VCaP (cell line): Measurements from ENCODE around the gene PLEK.

ENCODE experiments used
- H3K27ac ChIP-seq: fragments of 450-650 bp; 2 replicates; pipeline ENCODE4 v1.5.1; 2017
- TF ChIP-seq, protein P1 (sequence below): fragments of 450-650 bp; conservative IDR thresholded peaks from 2 replicates; pipeline ENCODE4 v1.5.1; 2017; ENCODE audit warnings: mild to moderate bottlenecking, moderate library complexity

Gene PLEK, protein sequence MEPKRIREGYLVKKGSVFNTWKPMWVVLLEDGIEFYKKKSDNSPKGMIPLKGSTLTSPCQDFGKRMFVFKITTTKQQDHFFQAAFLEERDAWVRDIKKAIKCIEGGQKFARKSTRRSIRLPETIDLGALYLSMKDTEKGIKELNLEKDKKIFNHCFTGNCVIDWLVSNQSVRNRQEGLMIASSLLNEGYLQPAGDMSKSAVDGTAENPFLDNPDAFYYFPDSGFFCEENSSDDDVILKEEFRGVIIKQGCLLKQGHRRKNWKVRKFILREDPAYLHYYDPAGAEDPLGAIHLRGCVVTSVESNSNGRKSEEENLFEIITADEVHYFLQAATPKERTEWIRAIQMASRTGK

DNA sequence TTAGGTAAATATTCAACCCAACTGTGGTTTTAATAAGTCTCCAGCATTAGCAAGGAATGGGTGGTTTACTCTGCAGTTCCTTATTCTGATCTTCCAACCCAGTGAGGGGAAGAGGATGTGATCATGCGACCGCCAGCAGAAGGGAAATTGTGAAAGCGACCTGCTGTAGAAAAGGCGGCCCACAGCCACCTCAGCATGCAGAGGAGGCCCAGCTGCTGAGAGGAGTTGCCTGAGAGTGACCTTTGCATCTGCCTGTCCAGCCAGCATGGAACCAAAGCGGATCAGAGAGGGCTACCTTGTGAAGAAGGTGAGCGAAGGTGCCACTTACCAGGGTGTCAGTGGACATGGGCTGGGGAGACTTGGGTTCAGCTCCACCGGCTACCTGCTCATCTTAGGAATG is at the start of gene PLEK:
PLEK (plus strand) TSS at position 196 of the 400 bp plus-strand sequence; CDS start at position 266, 70 bp downstream.
- no peak within 1 kb of the TSS for H3K27ac ChIP-seq
- TF ChIP-seq, protein P1, sequence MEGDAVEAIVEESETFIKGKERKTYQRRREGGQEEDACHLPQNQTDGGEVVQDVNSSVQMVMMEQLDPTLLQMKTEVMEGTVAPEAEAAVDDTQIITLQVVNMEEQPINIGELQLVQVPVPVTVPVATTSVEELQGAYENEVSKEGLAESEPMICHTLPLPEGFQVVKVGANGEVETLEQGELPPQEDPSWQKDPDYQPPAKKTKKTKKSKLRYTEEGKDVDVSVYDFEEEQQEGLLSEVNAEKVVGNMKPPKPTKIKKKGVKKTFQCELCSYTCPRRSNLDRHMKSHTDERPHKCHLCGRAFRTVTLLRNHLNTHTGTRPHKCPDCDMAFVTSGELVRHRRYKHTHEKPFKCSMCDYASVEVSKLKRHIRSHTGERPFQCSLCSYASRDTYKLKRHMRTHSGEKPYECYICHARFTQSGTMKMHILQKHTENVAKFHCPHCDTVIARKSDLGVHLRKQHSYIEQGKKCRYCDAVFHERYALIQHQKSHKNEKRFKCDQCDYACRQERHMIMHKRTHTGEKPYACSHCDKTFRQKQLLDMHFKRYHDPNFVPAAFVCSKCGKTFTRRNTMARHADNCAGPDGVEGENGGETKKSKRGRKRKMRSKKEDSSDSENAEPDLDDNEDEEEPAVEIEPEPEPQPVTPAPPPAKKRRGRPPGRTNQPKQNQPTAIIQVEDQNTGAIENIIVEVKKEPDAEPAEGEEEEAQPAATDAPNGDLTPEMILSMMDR = no peak

- H3K27ac ChIP-seq = no peak overlapping the region
- TF ChIP-seq, protein P1 = no peak
Measured at GRCh38 chr2:68316111-68316510, 49.0 kb upstream of the PLEK start.

DNA sequence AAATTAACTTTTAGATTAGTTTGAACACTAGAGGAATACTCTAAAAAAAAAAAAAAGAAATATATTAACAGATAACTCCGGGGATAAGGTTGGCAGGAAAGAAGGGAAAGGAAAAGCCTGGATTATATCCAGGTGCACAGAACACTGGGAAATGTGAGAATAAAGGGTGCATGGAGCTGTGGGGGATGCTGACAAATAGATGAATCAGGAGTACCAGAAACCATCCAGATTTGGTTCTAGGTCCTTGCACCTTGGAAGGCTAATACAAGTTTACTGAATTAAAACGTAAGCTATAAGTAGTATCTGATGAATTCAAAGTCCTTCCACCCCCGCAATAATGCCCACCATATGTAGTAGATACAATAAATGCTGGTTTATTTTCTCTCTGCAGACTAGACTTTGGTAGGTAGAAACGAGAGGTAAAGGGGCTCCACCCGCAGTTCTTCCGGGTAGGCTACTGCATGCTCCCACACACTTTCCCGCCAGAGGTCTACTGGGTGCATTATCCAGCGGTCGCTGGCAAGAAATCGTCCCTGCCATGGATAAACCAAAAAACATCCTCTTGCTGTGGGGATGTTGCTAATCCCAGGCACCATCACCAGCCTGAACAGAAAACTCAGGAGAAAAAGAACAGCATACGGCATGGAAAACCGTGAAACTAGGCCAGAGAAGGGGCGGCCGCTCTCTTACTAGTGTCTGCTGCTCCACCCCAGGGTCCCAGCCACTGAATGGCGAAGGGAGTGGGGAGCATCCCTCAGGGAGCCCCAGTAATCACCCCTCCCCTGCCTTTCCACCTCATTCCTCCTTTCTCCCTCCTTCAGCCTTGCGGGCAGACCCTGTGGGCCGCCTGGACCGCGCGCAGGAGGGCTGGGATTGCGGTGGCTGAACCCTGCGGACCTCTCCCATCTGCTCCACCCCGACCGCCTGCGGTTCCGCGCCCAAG is 46.8 kb upstream of the PLEK start:
- TF ChIP-seq, protein P1 = no peak
- H3K27ac ChIP-seq = no peak overlapping the region

GRCh38 chr2:68318914-68319397 is 46.1 kb upstream of the PLEK start:
- peak overlapping the region; percentile 47 for H3K27ac ChIP-seq
- TF ChIP-seq, protein P1 = no peak

DNA sequence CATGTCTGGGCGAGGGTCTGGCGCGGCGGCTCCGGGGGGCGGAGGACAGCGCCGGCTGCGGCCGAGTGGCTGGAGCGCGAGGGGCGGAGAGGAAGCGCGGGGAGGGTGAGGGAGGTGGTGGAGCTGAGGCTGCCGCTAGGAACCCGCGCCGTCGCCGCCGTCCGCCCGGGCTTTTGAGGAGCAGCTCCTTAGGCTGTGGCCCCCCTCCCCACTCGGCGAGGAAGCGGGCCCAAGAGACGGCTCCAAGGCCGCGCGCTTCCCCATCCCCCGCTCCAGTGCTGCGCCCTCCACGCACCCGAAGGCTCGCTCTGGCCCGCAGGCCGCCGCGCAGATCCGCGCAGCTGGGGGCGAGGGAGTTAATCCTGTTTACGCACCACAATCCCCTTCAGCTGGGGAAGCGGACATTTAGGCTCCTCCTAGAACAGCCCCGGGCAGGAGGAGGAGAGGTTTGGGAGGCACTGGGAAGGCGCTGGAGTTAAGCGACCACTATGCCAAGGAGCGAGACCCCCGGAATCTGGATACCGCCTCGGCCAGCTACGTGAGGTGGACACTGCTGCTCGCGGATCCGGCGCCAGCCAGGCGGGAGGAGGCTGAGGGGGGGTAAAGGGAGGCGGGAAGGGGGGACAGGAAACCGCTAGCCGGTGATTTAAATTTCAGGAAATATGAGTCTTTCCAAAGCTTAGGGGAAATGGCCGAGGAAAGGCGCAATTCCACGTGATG is 45.5 kb upstream of the PLEK start, which contains the start of gene CNRIP1:
CNRIP1 (minus strand) TSS at position 552 of the 720 bp plus-strand sequence; CDS start at position 3, 549 bp downstream.
- TF ChIP-seq, protein P1 = no peak
- peak within 1 kb of the TSS; percentile 47 for H3K27ac ChIP-seq

GRCh38 chr2:68320118-68320641 is 44.9 kb upstream of the PLEK start:
- H3K27ac ChIP-seq = peak overlapping the region; percentile 47
- TF ChIP-seq, protein P1 = no peak
